Esophagus squamous epithelium (tissue), 5 donors: Measurements from ENCODE around the gene COL18A1. TPM values are rescaled to one million over a fixed set of nuclear protein-coding genes. Genes with fewer than 3 reads are reported as not detected.

ENCODE experiments used
- DNase-seq: peaks from one replicate; lab custom pipeline; 2025; lab: John Stamatoyannopoulos, UW
- H3K27ac ChIP-seq, 4 donors: fragments of 200-600 bp; sonication (generic); one replicate each; pipeline ENCODE4 v1.5.1; 2016 to 2019; ENCODE audit warnings: mild to moderate bottlenecking in 1 of 4
- H3K27me3 ChIP-seq, 4 donors: fragments of 200-600 bp; sonication (generic); 1 replicate in 3 of 4; 2 replicates in 1 of 4; pipeline versions ENCODE4 v1.5.1 to v1.6.0; 2017 to 2021; ENCODE audit warnings: antibody characterized with exemption in 1 of 4
- H3K36me3 ChIP-seq, 3 donors: fragments of 200-600 bp; sonication (generic); one replicate each; pipeline ENCODE4 v1.5.1; 2016 to 2019
- H3K4me1 ChIP-seq, 3 donors: fragments of 200-600 bp; sonication (generic); one replicate each; pipeline ENCODE4 v1.5.1; 2017 to 2019
- H3K4me3 ChIP-seq, 4 donors: fragments of 200-600 bp; sonication (generic); 1 replicate in 3 of 4; 2 replicates in 1 of 4; pipeline ENCODE4 v1.5.1; 2016 to 2019; ENCODE audit warnings: mild to moderate bottlenecking in 2 of 4, moderate library complexity in 1 of 4
- H3K9me3 ChIP-seq, 3 donors: fragments of 200-600 bp; sonication (generic); one replicate each; pipeline ENCODE4 v1.5.1; 2016 to 2019
- POLR2A ChIP-seq, 4 donors: fragments of 450-650 bp; IDR thresholded peaks; one replicate each; pipeline ENCODE4 v1.6.1; 2017; ENCODE audit warnings: antibody characterized with exemption in 4 of 4, mild to moderate bottlenecking in 4 of 4, moderate library complexity in 3 of 4
- WGBS, 2 donors: methylation state at CpG; one replicate each; pipeline ENCODE4 v1.1.5; 2018; 5-methylcytosine and 5-hydroxymethylcytosine counted together
- intact Hi-C: fragments of 100-400 bp; cut with DNase I; formaldehyde crosslinking; loops from one replicate; pipeline ENCODE4 v1.15.0; 2022
- total RNA-seq, 4 donors: library from RNA; depleted of rRNA; stranded (reverse); fragments of >200 nt; gene quantifications; one replicate each; pipeline ENCODE4 v1.1.0, GENCODE V29; 2016
- TF ChIP-seq, protein P1 (sequence below), 6 experiments: fragments of 450-650 bp in 4 of 6; fragments of 200-600 bp in 2 of 6; sonication (generic) in 2 of 6; IDR thresholded peaks; one replicate each; pipeline ENCODE4 v1.5.1; 2016 to 2019; ENCODE audit warnings: antibody characterized with exemption in 6 of 6, mild to moderate bottlenecking in 4 of 6, moderate library complexity in 4 of 6
- donor health status: DM: yes; HTN: yes; CAD: no.

Gene COL18A1
- total RNA-seq, 4 donors from 2014 or later = 38.9 to 69.0 (median 52.5) TPM

DNA sequence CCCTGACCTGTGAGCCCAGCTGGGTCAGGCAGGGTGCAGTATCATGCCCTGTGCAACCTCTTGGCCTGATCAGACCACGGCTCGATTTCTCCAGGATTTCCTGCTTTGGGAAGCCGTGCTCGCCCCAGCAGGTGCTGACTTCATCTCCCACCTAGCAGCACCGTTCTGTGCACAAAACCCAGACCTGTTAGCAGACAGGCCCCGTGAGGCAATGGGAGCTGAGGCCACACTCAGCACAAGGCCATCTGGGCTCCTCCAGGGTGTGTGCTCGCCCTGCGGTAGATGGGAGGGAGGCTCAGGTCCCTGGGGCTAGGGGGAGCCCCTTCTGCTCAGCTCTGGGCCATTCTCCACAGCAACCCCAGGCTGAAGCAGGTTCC, 107.6 kb downstream of the COL18A1 start:
- TF ChIP-seq, protein P1, sequence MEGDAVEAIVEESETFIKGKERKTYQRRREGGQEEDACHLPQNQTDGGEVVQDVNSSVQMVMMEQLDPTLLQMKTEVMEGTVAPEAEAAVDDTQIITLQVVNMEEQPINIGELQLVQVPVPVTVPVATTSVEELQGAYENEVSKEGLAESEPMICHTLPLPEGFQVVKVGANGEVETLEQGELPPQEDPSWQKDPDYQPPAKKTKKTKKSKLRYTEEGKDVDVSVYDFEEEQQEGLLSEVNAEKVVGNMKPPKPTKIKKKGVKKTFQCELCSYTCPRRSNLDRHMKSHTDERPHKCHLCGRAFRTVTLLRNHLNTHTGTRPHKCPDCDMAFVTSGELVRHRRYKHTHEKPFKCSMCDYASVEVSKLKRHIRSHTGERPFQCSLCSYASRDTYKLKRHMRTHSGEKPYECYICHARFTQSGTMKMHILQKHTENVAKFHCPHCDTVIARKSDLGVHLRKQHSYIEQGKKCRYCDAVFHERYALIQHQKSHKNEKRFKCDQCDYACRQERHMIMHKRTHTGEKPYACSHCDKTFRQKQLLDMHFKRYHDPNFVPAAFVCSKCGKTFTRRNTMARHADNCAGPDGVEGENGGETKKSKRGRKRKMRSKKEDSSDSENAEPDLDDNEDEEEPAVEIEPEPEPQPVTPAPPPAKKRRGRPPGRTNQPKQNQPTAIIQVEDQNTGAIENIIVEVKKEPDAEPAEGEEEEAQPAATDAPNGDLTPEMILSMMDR (IDR thresholded peaks at IDR 0.05) = no peak
- no peak for TF ChIP-seq POLR2A (IDR thresholded peaks at IDR 0.05)
- H3K4me1 ChIP-seq = peaks cover 0 to 8% (median 0%) of the 10 kb centered on the region in 3 donors
- no peak overlapping the region for H3K4me3 ChIP-seq
- peaks cover 0 to 61% (median 0%) of the 10 kb centered on the region in 3 donors for H3K36me3 ChIP-seq
- WGBS, 2 donors = 87% methylated on average over 3 of the region's 8 CpGs; no CpG with 5 or more reads in 1 of the 2 donors
- H3K9me3 ChIP-seq = no peaks in the 10 kb centered on the region
- H3K27me3 ChIP-seq = no peaks in the 10 kb centered on the region
- DNase-seq = no peak
- intact Hi-C loops = no loop called here
- H3K27ac ChIP-seq = no peak overlapping the region

DNA sequence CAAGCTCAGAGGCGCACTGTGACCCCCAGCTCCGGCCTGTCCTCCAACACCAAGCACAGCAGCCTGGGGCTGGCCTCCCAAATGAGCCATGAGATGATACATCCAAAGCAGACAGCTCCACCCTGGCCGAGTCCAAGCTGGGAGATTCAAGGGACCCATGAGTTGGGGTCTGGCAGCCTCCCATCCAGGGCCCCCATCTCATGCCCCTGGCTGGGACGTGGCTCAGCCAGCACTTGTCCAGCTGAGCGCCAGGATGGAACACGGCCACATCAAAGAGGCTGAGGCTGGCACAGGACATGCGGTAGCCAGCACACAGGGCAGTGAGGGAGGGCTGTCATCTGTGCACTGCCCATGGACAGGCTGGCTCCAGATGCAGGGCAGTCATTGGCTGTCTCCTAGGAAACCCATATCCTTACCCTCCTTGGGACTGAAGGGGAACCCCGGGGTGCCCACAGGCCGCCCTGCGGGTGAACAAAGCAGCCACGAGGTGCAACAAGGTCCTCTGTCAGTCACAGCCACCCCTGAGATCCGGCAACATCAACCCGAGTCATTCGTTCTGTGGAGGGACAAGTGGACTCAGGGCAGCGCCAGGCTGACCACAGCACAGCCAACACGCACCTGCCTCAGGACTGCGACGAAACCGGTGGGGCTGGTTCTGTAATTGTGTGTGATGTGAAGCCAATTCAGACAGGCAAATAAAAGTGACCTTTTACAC, 108.2 kb downstream of the COL18A1 start:
- H3K4me1 ChIP-seq = peaks cover 0 to 8% (median 0%) of the 10 kb centered on the region in 3 donors
- WGBS, 2 donors = 39 to 80% methylated on average over 3 to 6 of the region's 19 CpGs
- peaks cover 0 to 55% (median 0%) of the 10 kb centered on the region in 3 donors for H3K36me3 ChIP-seq
- intact Hi-C loops = no loop called here
- no peaks in the 10 kb centered on the region for H3K9me3 ChIP-seq
- no peak for DNase-seq
- H3K27me3 ChIP-seq = no peaks in the 10 kb centered on the region
- no peak overlapping the region for H3K4me3 ChIP-seq
- no peak overlapping the region for H3K27ac ChIP-seq
- TF ChIP-seq, protein P1 (IDR thresholded peaks at IDR 0.05) = no peak
- no peak for TF ChIP-seq POLR2A (IDR thresholded peaks at IDR 0.05)

GRCh38 chr21:45513741-45514310, 108.9 kb downstream of the COL18A1 start:
- no peaks in the 10 kb centered on the region for H3K27me3 ChIP-seq
- 69 to 87% methylated on average over 3 to 4 of the region's 11 CpGs for WGBS, 2 donors
- H3K36me3 ChIP-seq = peaks cover 0 to 53% (median 0%) of the 10 kb centered on the region in 3 donors
- H3K4me3 ChIP-seq = no peak overlapping the region
- H3K9me3 ChIP-seq = peaks cover 0 to 5% (median 4%) of the 10 kb centered on the region in 3 donors
- no peak for DNase-seq
- H3K27ac ChIP-seq = no peak overlapping the region
- TF ChIP-seq, protein P1 (IDR thresholded peaks at IDR 0.05) = no peak
- TF ChIP-seq POLR2A (IDR thresholded peaks at IDR 0.05) = no peak
- peaks cover 0 to 8% (median 0%) of the 10 kb centered on the region in 3 donors for H3K4me1 ChIP-seq
- intact Hi-C loops = no loop called here

DNA sequence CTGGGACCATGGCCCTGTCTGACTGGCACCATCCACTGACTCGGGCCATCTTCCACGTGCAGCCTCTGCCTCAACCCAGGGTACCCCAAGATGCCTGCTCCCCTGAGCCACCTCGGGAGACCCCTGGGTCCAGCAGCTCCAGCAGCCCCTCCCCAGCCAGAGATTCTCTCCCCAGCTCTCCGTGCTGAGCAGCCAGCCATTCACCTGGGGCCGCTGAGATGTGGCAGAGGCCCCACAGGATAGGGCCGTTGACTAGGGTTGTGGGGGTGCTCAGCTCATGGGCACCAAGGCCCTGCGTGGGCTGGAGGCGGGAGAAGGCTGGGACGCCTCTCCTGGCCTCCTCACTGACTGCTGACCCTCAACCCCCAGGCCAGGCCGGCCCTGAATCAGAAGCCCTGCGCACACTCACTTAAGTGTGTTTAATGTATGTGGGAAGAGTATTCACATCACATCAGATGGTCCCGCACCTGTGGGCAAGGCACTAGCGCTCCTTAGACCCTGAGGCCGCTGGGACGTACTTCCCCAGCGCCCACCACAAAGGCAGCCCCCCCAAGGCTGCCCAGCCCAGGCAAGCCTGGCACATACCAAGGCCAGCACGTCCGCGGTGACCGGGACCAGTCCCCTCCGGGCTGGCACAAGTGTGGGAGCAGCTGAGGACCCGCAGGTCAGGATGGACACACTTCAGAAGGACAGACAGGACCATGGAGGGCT, 109.5 kb downstream of the COL18A1 start:
- peaks cover 0 to 46% (median 0%) of the 10 kb centered on the region in 3 donors for H3K36me3 ChIP-seq
- intact Hi-C loops = no loop called here
- WGBS, 2 donors = 68 to 100% methylated on average over 3 to 5 of the region's 22 CpGs
- H3K9me3 ChIP-seq = peaks cover 0 to 11% (median 11%) of the 10 kb centered on the region in 3 donors
- TF ChIP-seq POLR2A (IDR thresholded peaks at IDR 0.05) = no peak
- TF ChIP-seq, protein P1 (IDR thresholded peaks at IDR 0.05) = no peak
- no peak overlapping the region for H3K27ac ChIP-seq
- no peak for DNase-seq
- no peaks in the 10 kb centered on the region for H3K27me3 ChIP-seq
- H3K4me3 ChIP-seq = no peak overlapping the region
- peaks cover 0 to 8% (median 0%) of the 10 kb centered on the region in 3 donors for H3K4me1 ChIP-seq
